Measurements from ENCODE around the gene TECPR2.
A peak's percentile ranks its signal among the peaks of the same experiment; 100 is the strongest.

The TECPR2 gene

DNA sequence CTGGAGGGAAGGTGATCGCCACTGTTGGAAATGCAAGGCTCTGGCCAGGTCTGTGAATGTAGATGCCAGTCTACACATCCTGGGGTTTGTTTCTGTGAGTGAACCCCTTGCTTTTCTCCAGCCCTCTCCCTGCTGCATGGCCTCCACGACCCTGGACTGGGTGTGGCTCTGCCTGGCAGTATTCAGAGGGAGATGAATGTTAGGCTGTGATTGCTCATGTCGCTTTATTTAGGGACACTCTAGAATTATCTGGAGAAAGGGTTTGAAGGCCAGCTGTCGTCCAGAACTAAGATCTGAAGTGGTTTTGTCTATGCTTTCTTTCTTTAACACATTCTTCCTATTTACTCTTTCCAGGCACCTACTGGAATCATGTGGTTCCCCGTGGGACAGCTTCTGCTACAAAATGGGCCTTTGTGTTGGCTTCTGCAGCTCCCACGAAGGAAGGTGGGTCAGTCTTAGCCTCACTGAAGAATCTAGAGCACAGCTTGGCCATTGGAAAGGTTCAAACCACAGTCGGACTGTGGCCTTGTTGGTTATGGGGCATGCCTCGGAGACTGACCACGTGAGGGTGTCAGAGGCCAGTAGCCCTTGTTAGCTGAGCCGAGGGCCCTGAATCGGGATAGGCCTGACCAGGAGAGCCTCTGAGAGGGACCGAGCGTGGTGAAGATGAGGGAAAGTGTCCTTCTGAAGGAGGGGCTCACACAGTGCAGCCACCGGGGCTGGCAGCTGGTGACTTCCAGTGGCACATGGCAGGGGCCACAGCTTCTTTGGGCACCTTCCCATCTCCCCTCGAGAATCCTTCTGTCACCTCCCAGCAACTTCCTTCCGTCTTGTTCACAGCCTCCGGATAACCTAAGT is 87.7 kb downstream of the TECPR2 start:
- no peak for TF ChIP-seq JUND (IDR thresholded peaks at IDR 0.05; ENCODE audit: low read depth)
- in situ Hi-C loops (cut with HindIII; ENCODE audit: low pct_unique_long_range_greater_than_20kb, low sequenced_read_pairs), result no loop called here
- DNase-seq (ENCODE audit: low read depth in 1 of 2, low spot score in 1 of 2), result no peak

DNA sequence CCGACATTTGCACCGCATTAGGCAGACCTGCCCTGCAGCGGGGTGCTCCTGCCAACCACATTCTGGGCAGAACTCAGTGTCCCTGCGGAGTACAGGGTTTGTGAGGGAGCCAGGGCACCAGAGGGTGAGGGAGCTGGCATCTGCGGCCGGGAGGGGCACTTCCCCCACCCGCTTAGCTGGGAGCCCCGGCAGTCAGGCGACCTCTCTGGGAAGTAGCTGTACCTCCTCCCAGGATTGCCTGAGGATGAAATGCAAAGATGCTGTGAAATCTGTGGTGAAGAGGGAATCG is 88.3 kb downstream of the TECPR2 start:
- in situ Hi-C loops (cut with HindIII; ENCODE audit: low pct_unique_long_range_greater_than_20kb, low sequenced_read_pairs), result no loop called here
- no peak for TF ChIP-seq JUND (IDR thresholded peaks at IDR 0.05; ENCODE audit: low read depth)

GRCh38 chr14:102452302-102452701 is 89.6 kb downstream of the TECPR2 start:
- in situ Hi-C loops (cut with HindIII; ENCODE audit: low pct_unique_long_range_greater_than_20kb, low sequenced_read_pairs), result no loop called here
- TF ChIP-seq JUND (IDR thresholded peaks at IDR 0.05; ENCODE audit: low read depth), result no peak
- no peak for DNase-seq (ENCODE audit: low read depth in 1 of 2, low spot score in 1 of 2)

More for the DNA sequence above, 88.3 kb downstream of the TECPR2 start:
- no peak for DNase-seq (ENCODE audit: low read depth in 1 of 2, low spot score in 1 of 2)

- no peak for TF ChIP-seq JUND (IDR thresholded peaks at IDR 0.05; ENCODE audit: low read depth)
- no peak for DNase-seq (ENCODE audit: low read depth in 1 of 2, low spot score in 1 of 2)
- in situ Hi-C loops (cut with HindIII; ENCODE audit: low pct_unique_long_range_greater_than_20kb, low sequenced_read_pairs), result no loop called here
Measured at GRCh38 chr14:102454711-102455110, 92.0 kb downstream of the TECPR2 start.

- no peak for TF ChIP-seq JUND (IDR thresholded peaks at IDR 0.05; ENCODE audit: low read depth)
- in situ Hi-C loops (cut with HindIII; ENCODE audit: low pct_unique_long_range_greater_than_20kb, low sequenced_read_pairs), result no loop called here
- DNase-seq (ENCODE audit: low read depth in 1 of 2, low spot score in 1 of 2), result no peak
Measured at GRCh38 chr14:102457509-102457908, 94.8 kb downstream of the TECPR2 start.

GRCh38 chr14:102461490-102462338 is 99.0 kb downstream of the TECPR2 start:
- no peak for TF ChIP-seq JUND (IDR thresholded peaks at IDR 0.05; ENCODE audit: low read depth)
- in situ Hi-C loops (cut with HindIII; ENCODE audit: low pct_unique_long_range_greater_than_20kb, low sequenced_read_pairs), result no loop called here
- DNase-seq (ENCODE audit: low read depth in 1 of 2, low spot score in 1 of 2), result no peak

DNA sequence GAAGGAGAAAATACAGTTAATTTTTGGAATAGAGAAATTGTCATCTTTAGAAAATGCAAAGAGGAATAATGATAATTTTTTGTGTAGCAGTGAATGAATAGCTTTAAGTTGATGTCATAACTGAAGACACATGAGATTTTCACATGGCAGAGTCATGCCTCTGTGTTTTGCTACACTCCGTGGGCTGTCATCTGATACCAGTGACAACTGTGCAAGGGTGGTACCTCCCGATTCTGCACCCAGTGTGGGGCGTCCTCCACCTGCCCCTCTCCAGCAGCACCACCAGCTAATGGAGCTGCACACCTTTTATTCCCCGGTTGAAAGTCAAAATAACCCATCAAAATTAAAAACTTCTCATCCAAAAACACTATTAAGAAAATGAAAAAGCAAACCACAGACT is 99.7 kb downstream of the TECPR2 start:
- in situ Hi-C loops (cut with HindIII; ENCODE audit: low pct_unique_long_range_greater_than_20kb, low sequenced_read_pairs), result no loop called here
- TF ChIP-seq JUND (IDR thresholded peaks at IDR 0.05; ENCODE audit: low read depth), result no peak
- DNase-seq (ENCODE audit: low read depth in 1 of 2, low spot score in 1 of 2), result no peak

DNA sequence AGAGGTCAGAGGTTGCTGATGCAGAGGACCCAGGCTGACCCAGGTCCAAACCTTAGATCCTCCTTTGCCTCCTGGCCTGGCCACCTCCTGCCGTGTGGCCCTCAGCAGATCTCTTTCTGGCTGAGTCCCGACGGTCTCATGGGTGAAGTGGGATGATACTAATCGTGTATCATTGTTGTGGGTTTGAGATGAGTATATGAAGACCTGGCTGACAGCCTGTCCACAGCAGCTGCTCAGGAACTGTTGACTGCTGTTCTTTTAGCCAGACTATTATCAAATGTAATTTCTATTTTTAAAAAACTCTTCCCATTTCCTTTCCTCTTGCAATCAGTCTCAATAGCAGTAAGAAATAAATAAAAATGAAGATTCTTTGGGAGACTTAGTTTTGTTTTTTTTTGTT is 101.3 kb downstream of the TECPR2 start:
- no peak for DNase-seq (ENCODE audit: low read depth in 1 of 2, low spot score in 1 of 2)
- TF ChIP-seq JUND (IDR thresholded peaks at IDR 0.05; ENCODE audit: low read depth), result no peak
- in situ Hi-C loops (cut with HindIII; ENCODE audit: low pct_unique_long_range_greater_than_20kb, low sequenced_read_pairs), result no loop called here

GRCh38 chr14:102464846-102465341 is 102.2 kb downstream of the TECPR2 start:
- TF ChIP-seq JUND (IDR thresholded peaks at IDR 0.05; ENCODE audit: low read depth), result no peak
- in situ Hi-C loops (cut with HindIII; ENCODE audit: low pct_unique_long_range_greater_than_20kb, low sequenced_read_pairs), result no loop called here
- no peak for DNase-seq (ENCODE audit: low read depth in 1 of 2, low spot score in 1 of 2)

- in situ Hi-C loops (cut with HindIII; ENCODE audit: low pct_unique_long_range_greater_than_20kb, low sequenced_read_pairs), result no loop called here
- peak; percentile 80 for TF ChIP-seq JUND (IDR thresholded peaks at IDR 0.05; ENCODE audit: low read depth)
- peak in 1 of 2 experiments; percentile 81 for DNase-seq (ENCODE audit: low read depth in 1 of 2, low spot score in 1 of 2)
Measured at GRCh38 chr14:102469261-102469660, 106.5 kb downstream of the TECPR2 start.

- TF ChIP-seq JUND (IDR thresholded peaks at IDR 0.05; ENCODE audit: low read depth), result no peak
Measured at GRCh38 chr14:102471921-102472790, 109.4 kb downstream of the TECPR2 start.

DNA sequence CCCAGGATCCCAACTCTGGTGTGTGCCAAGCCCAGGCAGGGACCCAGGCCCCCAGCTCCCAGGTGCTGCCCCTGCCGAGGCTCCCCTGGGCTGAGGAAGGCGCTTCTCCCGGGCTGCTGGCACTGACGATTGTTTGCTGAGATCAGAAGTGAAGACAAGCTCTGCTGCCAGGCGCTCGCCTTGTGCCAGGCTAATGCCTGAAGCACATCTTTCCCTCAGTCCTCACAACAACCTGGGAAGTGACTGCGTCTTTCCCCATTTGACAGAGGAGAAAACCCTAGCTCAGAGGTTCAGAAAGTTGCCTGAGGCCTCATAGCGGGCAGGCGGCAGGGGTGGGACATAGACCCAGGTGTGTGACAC is 110.0 kb downstream of the TECPR2 start:
- no peak for TF ChIP-seq JUND (IDR thresholded peaks at IDR 0.05; ENCODE audit: low read depth)
- DNase-seq (ENCODE audit: low read depth in 1 of 2, low spot score in 1 of 2), result peak; percentile 58 to 91
- in situ Hi-C loops (cut with HindIII; ENCODE audit: low pct_unique_long_range_greater_than_20kb, low sequenced_read_pairs), result no loop called here

More at GRCh38 chr14:102471921-102472790, 109.4 kb downstream of the TECPR2 start:
- in situ Hi-C loops (cut with HindIII; ENCODE audit: low pct_unique_long_range_greater_than_20kb, low sequenced_read_pairs), result no loop called here
- no peak for DNase-seq (ENCODE audit: low read depth in 1 of 2, low spot score in 1 of 2)
